ENCODE measurements around the gene CHRNA4. TPM values are rescaled to one million over a fixed set of nuclear protein-coding genes. Genes with fewer than 3 reads are reported as not detected.

The CHRNA4 gene
- total RNA-seq, 1 experiment from 2014 or later, result 2.4 TPM

GRCh38 chr20:63326314-63327230, 34.6 kb downstream of the CHRNA4 start:
- in situ Hi-C loops (cut with HindIII; ENCODE audit: low pct_unique_long_range_greater_than_20kb, low sequenced_read_pairs), result no loop called here
- CTCF ChIA-PET, result no interaction called here
- ATAC-seq, result no peak
- POLR2A ChIA-PET, result no interaction called here
- no peak for DNase-seq (ENCODE audit: low read depth, low spot score)
- no peaks in the 10 kb centered on the region for H3K4me1 ChIP-seq (ENCODE audit: control insufficient read depth, insufficient read depth, low read length)
- intact Hi-C loops (cut with micrococcal nuclease; ENCODE audit: unreplicated experiment), result no loop called here
- H3K9me3 ChIP-seq (ENCODE audit: control insufficient read depth, insufficient read depth, low read depth, low read length), result no peaks in the 10 kb centered on the region
- H3K27ac ChIP-seq (ENCODE audit: low read length), result no peak overlapping the region
- BruUV-seq (replicated peaks), result no TSS peak
- TF ChIP-seq, protein P1, sequence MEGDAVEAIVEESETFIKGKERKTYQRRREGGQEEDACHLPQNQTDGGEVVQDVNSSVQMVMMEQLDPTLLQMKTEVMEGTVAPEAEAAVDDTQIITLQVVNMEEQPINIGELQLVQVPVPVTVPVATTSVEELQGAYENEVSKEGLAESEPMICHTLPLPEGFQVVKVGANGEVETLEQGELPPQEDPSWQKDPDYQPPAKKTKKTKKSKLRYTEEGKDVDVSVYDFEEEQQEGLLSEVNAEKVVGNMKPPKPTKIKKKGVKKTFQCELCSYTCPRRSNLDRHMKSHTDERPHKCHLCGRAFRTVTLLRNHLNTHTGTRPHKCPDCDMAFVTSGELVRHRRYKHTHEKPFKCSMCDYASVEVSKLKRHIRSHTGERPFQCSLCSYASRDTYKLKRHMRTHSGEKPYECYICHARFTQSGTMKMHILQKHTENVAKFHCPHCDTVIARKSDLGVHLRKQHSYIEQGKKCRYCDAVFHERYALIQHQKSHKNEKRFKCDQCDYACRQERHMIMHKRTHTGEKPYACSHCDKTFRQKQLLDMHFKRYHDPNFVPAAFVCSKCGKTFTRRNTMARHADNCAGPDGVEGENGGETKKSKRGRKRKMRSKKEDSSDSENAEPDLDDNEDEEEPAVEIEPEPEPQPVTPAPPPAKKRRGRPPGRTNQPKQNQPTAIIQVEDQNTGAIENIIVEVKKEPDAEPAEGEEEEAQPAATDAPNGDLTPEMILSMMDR (IDR thresholded peaks at IDR 0.05), result no peak
- no peak for TF ChIP-seq POLR2AphosphoS5 (IDR thresholded peaks at IDR 0.05; ENCODE audit: low read depth, low read length)
- no peak for TF ChIP-seq REST (IDR thresholded peaks at IDR 0.05; ENCODE audit: insufficient read depth in 1 of 2, low read depth in 2 of 2, low read length in 1 of 2)
- no peak for TF ChIP-seq SIN3A (IDR thresholded peaks at IDR 0.05; ENCODE audit: borderline replicate concordance, insufficient read depth, low read depth, low read length)
- no peak for TF ChIP-seq TCF7L2 (IDR thresholded peaks at IDR 0.05; ENCODE audit: low read depth, low read length)
- no peaks in the 10 kb centered on the region for H3K36me3 ChIP-seq (ENCODE audit: control insufficient read depth, insufficient read depth, low read length)
- no peak overlapping the region for H3K4me3 ChIP-seq (ENCODE audit: low read depth in 2 of 2, low read length in 2 of 2)
- H3K27me3 ChIP-seq (ENCODE audit: control insufficient read depth, insufficient read depth, low read length), result no peaks in the 10 kb centered on the region

- DNase-seq (ENCODE audit: low read depth, low spot score) (no peak), ATAC-seq (no peak)
- Histone ChIP-seq H3K36me3 (ENCODE audit: control insufficient read depth, insufficient read depth, low read length) (no peaks in the 10 kb centered on the region), H3K9me3 (ENCODE audit: control insufficient read depth, insufficient read depth, low read depth, low read length) (no peaks in the 10 kb centered on the region), H3K4me1 (ENCODE audit: control insufficient read depth, insufficient read depth, low read length) (no peaks in the 10 kb centered on the region), H3K27ac (ENCODE audit: low read length) (no peak overlapping the region), H3K4me3 (ENCODE audit: low read depth in 2 of 2, low read length in 2 of 2) (no peak overlapping the region), H3K27me3 (ENCODE audit: control insufficient read depth, insufficient read depth, low read length) (no peaks in the 10 kb centered on the region)
- in situ Hi-C loops (cut with HindIII; ENCODE audit: low pct_unique_long_range_greater_than_20kb, low sequenced_read_pairs), result no loop called here
- intact Hi-C loops (cut with micrococcal nuclease; ENCODE audit: unreplicated experiment), result no loop called here
- no peak for TF ChIP-seq TCF7L2 (IDR thresholded peaks at IDR 0.05; ENCODE audit: low read depth, low read length)
- no peak for TF ChIP-seq SIN3A (IDR thresholded peaks at IDR 0.05; ENCODE audit: borderline replicate concordance, insufficient read depth, low read depth, low read length)
- no peak for TF ChIP-seq REST (IDR thresholded peaks at IDR 0.05; ENCODE audit: insufficient read depth in 1 of 2, low read depth in 2 of 2, low read length in 1 of 2)
- TF ChIP-seq POLR2AphosphoS5 (IDR thresholded peaks at IDR 0.05; ENCODE audit: low read depth, low read length), result no peak
- ChIA-PET POLR2A (interaction anchor here (0.6 kb wide), 1 partner anchor 8 kb away, joined by 3 read pairs; no protein-coding TSS in a partner anchor), CTCF (no interaction called here)
- BruUV-seq (replicated peaks), result no TSS peak
Observed at GRCh38 chr20:63325554-63326313, 35.4 kb downstream of the CHRNA4 start.
